Measurements from ENCODE around the gene RBM33.
A peak's percentile ranks its signal among the peaks of the same experiment; 100 is the strongest.

The RBM33 gene

DNA sequence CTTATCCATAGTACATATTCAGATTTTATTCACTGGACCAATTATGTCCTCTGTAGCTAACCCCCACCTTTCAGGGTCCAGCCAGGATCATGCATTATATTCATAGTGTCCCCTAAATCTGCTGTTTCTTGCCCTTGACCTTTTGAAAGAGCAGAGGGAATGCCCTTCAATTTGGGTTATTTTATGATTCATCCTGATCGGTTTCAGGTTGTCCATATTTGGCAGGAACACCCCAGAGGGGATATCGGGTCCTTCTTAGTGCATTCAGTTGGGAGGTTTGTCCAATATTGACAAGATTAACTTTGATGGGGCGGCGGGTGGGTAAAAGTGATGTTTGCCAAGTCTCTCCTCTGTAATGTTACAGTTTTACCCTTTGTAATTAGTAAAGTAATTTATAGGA lies 106.9 kb downstream of the RBM33 start:
- Histone ChIP-seq H3K9ac (ENCODE audit: low read length) (peak overlapping the region; percentile 59; the same call in 1 of the 2 replicates), H3K27me3 (ENCODE audit: insufficient read depth, low read length) (no peaks in the 10 kb centered on the region), H3K9me2 (ENCODE audit: low read depth, low read length) (no peaks in the 10 kb centered on the region), H3K36me3 (ENCODE audit: insufficient read depth, low read length) (peaks cover 45% of the 10 kb centered on the region), H3K4me1 (ENCODE audit: insufficient read depth, low read length, severe bottlenecking) (peaks cover 100% of the 10 kb centered on the region), H3K4me2 (ENCODE audit: low read length) (peak overlapping the region; percentile 63), H3K4me3 (ENCODE audit: low read depth, low read length, poor library complexity, severe bottlenecking) (peak overlapping the region; percentile 47), H2AFZ (ENCODE audit: low read length) (no peak overlapping the region), H3K79me2 (ENCODE audit: insufficient read depth, low read length) (peaks cover 97% of the 10 kb centered on the region), H3K9me3 (ENCODE audit: low read length) (no peaks in the 10 kb centered on the region), H4K20me1 (ENCODE audit: insufficient read depth, low read length) (no peaks in the 10 kb centered on the region), H3K27ac (ENCODE audit: low read depth, low read length, poor library complexity, severe bottlenecking) (peak overlapping the region; percentile 88), H3F3A (ENCODE audit: insufficient read depth, low read length) (0 out of 2 replicates have a peak, but pooled peaks cover 4% of the 10 kb centered on the region)
- TF ChIP-seq, protein P1, sequence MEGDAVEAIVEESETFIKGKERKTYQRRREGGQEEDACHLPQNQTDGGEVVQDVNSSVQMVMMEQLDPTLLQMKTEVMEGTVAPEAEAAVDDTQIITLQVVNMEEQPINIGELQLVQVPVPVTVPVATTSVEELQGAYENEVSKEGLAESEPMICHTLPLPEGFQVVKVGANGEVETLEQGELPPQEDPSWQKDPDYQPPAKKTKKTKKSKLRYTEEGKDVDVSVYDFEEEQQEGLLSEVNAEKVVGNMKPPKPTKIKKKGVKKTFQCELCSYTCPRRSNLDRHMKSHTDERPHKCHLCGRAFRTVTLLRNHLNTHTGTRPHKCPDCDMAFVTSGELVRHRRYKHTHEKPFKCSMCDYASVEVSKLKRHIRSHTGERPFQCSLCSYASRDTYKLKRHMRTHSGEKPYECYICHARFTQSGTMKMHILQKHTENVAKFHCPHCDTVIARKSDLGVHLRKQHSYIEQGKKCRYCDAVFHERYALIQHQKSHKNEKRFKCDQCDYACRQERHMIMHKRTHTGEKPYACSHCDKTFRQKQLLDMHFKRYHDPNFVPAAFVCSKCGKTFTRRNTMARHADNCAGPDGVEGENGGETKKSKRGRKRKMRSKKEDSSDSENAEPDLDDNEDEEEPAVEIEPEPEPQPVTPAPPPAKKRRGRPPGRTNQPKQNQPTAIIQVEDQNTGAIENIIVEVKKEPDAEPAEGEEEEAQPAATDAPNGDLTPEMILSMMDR (IDR thresholded peaks at IDR 0.05; ENCODE audit: low read length): no peak
- TF ChIP-seq EZH2 (IDR thresholded peaks at IDR 0.05; ENCODE audit: borderline replicate concordance, low read length): no peak

DNA sequence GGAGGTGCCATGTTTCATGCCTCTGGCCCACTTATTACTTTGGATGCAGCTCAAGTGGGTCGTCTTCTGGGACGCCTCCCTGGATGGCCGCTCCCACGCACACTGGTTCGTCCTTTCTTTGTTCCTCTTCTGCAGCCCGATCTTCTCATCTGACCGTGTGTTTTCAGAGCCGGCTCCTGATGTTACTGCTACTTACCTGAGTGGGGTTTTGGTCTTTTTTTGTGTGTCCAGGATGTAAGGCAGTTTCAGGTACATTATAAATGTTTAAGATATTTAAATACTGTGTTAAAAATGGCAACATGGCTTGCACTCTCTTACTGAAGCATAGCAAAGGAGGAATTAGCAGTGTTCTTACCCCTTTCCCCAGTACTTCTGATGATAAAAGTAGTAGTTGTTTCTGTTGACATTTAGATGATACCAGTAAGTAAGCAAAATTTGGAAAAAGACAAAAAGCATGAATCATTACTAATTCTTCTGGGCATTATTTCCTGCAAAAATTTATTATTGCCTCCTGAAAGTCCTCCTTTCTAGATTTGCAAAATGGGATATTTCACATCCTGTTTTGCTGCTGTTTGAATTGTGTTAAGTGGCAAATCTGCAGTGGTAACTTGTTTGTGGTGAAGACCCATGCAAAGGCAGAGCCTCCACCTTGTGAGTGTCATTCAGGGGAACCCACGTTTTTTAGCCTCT lies 108.4 kb downstream of the RBM33 start:
- Histone ChIP-seq H3K4me1 (ENCODE audit: insufficient read depth, low read length, severe bottlenecking) (peaks cover 89% of the 10 kb centered on the region), H3K9me2 (ENCODE audit: low read depth, low read length) (no peaks in the 10 kb centered on the region), H3K9ac (ENCODE audit: low read length) (peak overlapping the region; percentile 59), H3K4me3 (ENCODE audit: low read depth, low read length, poor library complexity, severe bottlenecking) (peak overlapping the region; percentile 47), H3F3A (ENCODE audit: insufficient read depth, low read length) (0 out of 2 replicates have a peak, but pooled peaks cover 4% of the 10 kb centered on the region), H3K79me2 (ENCODE audit: insufficient read depth, low read length) (peaks cover 97% of the 10 kb centered on the region), H3K27ac (ENCODE audit: low read depth, low read length, poor library complexity, severe bottlenecking) (peak overlapping the region; percentile 88), H3K9me3 (ENCODE audit: low read length) (no peaks in the 10 kb centered on the region), H2AFZ (ENCODE audit: low read length) (no peak overlapping the region), H4K20me1 (ENCODE audit: insufficient read depth, low read length) (no peaks in the 10 kb centered on the region), H3K27me3 (ENCODE audit: insufficient read depth, low read length) (no peaks in the 10 kb centered on the region), H3K36me3 (ENCODE audit: insufficient read depth, low read length) (peaks cover 45% of the 10 kb centered on the region), H3K4me2 (ENCODE audit: low read length) (peak overlapping the region; percentile 63)
- TF ChIP-seq, protein P1 (IDR thresholded peaks at IDR 0.05; ENCODE audit: low read length): no peak
- TF ChIP-seq EZH2 (IDR thresholded peaks at IDR 0.05; ENCODE audit: borderline replicate concordance, low read length): no peak

DNA sequence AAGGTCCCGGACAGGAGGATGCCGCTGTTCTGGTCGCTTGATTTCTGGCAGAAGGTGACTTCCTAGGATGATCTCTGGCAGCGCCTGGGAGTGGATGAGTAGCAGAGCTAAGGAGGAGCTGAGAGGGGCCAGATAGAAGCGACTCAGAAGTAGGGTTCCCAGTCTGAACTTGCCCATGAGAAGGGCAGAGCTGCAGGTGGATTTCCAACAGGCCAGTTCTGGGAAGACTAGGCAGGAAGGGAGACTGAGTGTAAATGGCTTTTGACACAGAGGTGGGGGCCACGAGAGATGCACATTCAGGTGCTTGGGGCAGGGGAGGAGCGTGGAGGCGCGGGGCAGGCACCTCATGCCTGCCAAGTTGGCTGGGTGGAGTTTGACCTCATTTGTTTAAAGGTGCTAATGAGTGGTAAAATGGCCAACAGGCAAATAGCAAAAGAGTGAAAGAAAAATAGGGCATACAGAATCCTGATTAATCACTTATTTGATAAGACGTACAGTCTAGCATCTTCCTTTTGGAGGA lies 109.0 kb downstream of the RBM33 start:
- Histone ChIP-seq H3K9me2 (ENCODE audit: low read depth, low read length) (no peaks in the 10 kb centered on the region), H3F3A (ENCODE audit: insufficient read depth, low read length) (0 out of 2 replicates have a peak, but pooled peaks cover 4% of the 10 kb centered on the region), H3K79me2 (ENCODE audit: insufficient read depth, low read length) (peaks cover 97% of the 10 kb centered on the region), H3K4me3 (ENCODE audit: low read depth, low read length, poor library complexity, severe bottlenecking) (peak overlapping the region; percentile 47), H3K27ac (ENCODE audit: low read depth, low read length, poor library complexity, severe bottlenecking) (peak overlapping the region; percentile 88), H3K36me3 (ENCODE audit: insufficient read depth, low read length) (peaks cover 48% of the 10 kb centered on the region), H3K27me3 (ENCODE audit: insufficient read depth, low read length) (no peaks in the 10 kb centered on the region), H2AFZ (ENCODE audit: low read length) (no peak overlapping the region), H3K4me1 (ENCODE audit: insufficient read depth, low read length, severe bottlenecking) (peaks cover 83% of the 10 kb centered on the region), H3K9ac (ENCODE audit: low read length) (peak overlapping the region; percentile 59), H3K4me2 (ENCODE audit: low read length) (peak overlapping the region; percentile 63), H4K20me1 (ENCODE audit: insufficient read depth, low read length) (no peaks in the 10 kb centered on the region), H3K9me3 (ENCODE audit: low read length) (no peaks in the 10 kb centered on the region)
- TF ChIP-seq EZH2 (IDR thresholded peaks at IDR 0.05; ENCODE audit: borderline replicate concordance, low read length): no peak
- TF ChIP-seq, protein P1 (IDR thresholded peaks at IDR 0.05; ENCODE audit: low read length): no peak
